Panc1 (cell line): ENCODE data around the gene NECAB2. TPM values are rescaled to one million over a fixed set of nuclear protein-coding genes. Genes with fewer than 3 reads are reported as not detected.

Experiments
- ATAC-seq: fragments of 200-7000 bp; cut with Tn5 transposase; 2 replicates; pipeline ENCODE4 v1.9.1; 2020; ENCODE audit warnings: mild to moderate bottlenecking, moderate library complexity
- BruUV-seq: library from RNA; stranded (reverse); fragments of 400-500 nt; replicated peaks from 2 replicates; lab custom pipeline; 2021; lab: Mats Ljungman, UMichigan
- CTCF ChIA-PET: fragments of 300-600 bp; sonication (Branson Sonifier 250); formaldehyde crosslinking; loops from one replicate; lab custom pipeline; 2022; ENCODE audit warnings: antibody characterized with exemption; lab: Charles Lee
- POLR2A ChIA-PET: fragments of 300-600 bp; sonication (Branson Sonifier 250); formaldehyde crosslinking; loops from one replicate; lab custom pipeline; 2022; ENCODE audit warnings: antibody characterized with exemption; lab: Charles Lee
- DNase-seq: peaks from one replicate; pipeline ENCODE4 v3.0.0-alpha.2; 2010; ENCODE audit warnings: low read depth, low spot score
- H3K27ac ChIP-seq: 2 replicates; pipeline ENCODE4 v1.5.1; 2011; ENCODE audit warnings: mild to moderate bottlenecking, low read length, inconsistent platforms
- H3K27me3 ChIP-seq: fragments of 200-500 bp; sonication (Bioruptor generic); 2 replicates; pipeline ENCODE4 v1.6.0; 2014; ENCODE audit warnings: low read length, inconsistent platforms; ENCODE audit not compliant: control insufficient read depth, insufficient read depth
- H3K36me3 ChIP-seq: fragments of 200-500 bp; sonication (Bioruptor generic); 2 replicates; pipeline ENCODE4 v1.5.1; 2014; ENCODE audit warnings: inconsistent platforms, mild to moderate bottlenecking, low read length, moderate library complexity; ENCODE audit not compliant: control insufficient read depth, insufficient read depth
- H3K4me1 ChIP-seq: 2 replicates; pipeline ENCODE4 v1.5.1; 2011; ENCODE audit warnings: inconsistent platforms, mild to moderate bottlenecking, low read length, moderate library complexity; ENCODE audit not compliant: control insufficient read depth, insufficient read depth
- H3K4me3 ChIP-seq, 2 experiments: 2 replicates each; pipeline ENCODE4 v1.5.1; 2011 to 2012; ENCODE audit warnings: low read depth in 2 of 2, low read length in 2 of 2, mild to moderate bottlenecking in 2 of 2, inconsistent platforms in 1 of 2, moderate library complexity in 1 of 2
- H3K9me3 ChIP-seq: fragments of 200-500 bp; sonication (Bioruptor generic); 2 replicates; pipeline ENCODE4 v1.5.1; 2014; ENCODE audit warnings: low read depth, mild to moderate bottlenecking, inconsistent platforms, low read length, moderate library complexity; ENCODE audit not compliant: control insufficient read depth, insufficient read depth
- CTCF ChIP-seq: fragments of 450-650 bp; IDR thresholded peaks from 2 replicates; pipeline ENCODE4 v1.5.1; 2017; ENCODE audit warnings: mild to moderate bottlenecking
- POLR2AphosphoS5 ChIP-seq: IDR thresholded peaks from 2 replicates; pipeline ENCODE4 v1.6.1; 2012; ENCODE audit warnings: mild to moderate bottlenecking, low read depth, low read length, moderate library complexity
- REST ChIP-seq, 2 experiments: IDR thresholded peaks; 2 replicates each; pipeline ENCODE4 v1.6.1; 2011 to 2012; ENCODE audit warnings: low read depth in 2 of 2, control low read depth in 1 of 2, low read length in 1 of 2, mild to moderate bottlenecking in 1 of 2, moderate library complexity in 1 of 2; ENCODE audit not compliant: insufficient read depth in 1 of 2
- SIN3A ChIP-seq: IDR thresholded peaks from 2 replicates; pipeline ENCODE4 v1.6.1; 2012; ENCODE audit warnings: low read depth, mild to moderate bottlenecking, low read length, moderate library complexity, borderline replicate concordance; ENCODE audit not compliant: insufficient read depth
- TCF7L2 ChIP-seq: IDR thresholded peaks from 2 replicates; pipeline ENCODE4 v1.6.1; 2011; ENCODE audit warnings: mild to moderate bottlenecking, low read depth, low read length, inconsistent platforms
- in situ Hi-C: cut with HindIII; loops from 2 replicates; pipeline ENCODE4 v1.10.0; 2016; ENCODE audit warnings: low sequenced_read_pairs, low pct_unique_long_range_greater_than_20kb
- intact Hi-C: fragments of 100-400 bp; cut with micrococcal nuclease; formaldehyde crosslinking; loops from one replicate; pipeline ENCODE4 v1.10.0; 2022; ENCODE audit not compliant: unreplicated experiment
- total RNA-seq: library from RNA; stranded (reverse); gene quantifications from one replicate; pipeline ENCODE4 v1.2.1, GENCODE V29; 2021; ENCODE audit not compliant: unreplicated experiment

The NECAB2 gene
- total RNA-seq, 1 experiment from 2014 or later = 0.33 TPM

DNA sequence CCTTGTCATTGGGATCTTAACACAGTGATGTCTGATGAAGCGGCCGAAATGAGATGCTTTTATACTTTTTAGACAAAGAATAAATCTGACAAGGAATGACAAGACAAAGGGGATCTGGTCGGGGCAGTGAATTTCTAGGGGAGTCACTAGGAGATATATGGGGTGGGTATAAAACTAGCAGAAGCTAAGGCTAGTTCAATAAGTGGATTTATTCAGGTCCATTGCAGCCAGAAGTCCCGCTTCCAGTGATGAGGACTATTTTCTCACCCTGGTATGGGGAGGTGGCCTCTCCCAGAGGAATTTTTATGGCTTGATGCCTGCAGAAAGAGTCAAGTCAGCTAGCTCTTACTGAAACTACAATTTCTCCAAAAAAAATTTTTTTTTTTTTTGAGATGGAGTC, 50.7 kb downstream of the NECAB2 start:
- no TSS peak for BruUV-seq
- in situ Hi-C loops = no loop called here
- ChIA-PET CTCF (interaction anchor here (0.7 kb wide), 1 partner anchor 17 kb away, joined by 3 read pairs; no protein-coding TSS in a partner anchor), POLR2A (no interaction called here)
- H3K9me3 ChIP-seq = no peaks in the 10 kb centered on the region
- no peaks in the 10 kb centered on the region for H3K36me3 ChIP-seq
- ATAC-seq (no peak), DNase-seq (no peak)
- no peaks in the 10 kb centered on the region for H3K4me1 ChIP-seq
- H3K27me3 ChIP-seq = no peaks in the 10 kb centered on the region
- intact Hi-C loops = no loop called here
- H3K27ac ChIP-seq = no peak overlapping the region
- TF ChIP-seq CTCF = no peak
- TF ChIP-seq POLR2AphosphoS5 = no peak
- no peak for TF ChIP-seq REST (IDR thresholded peaks at IDR 0.05; ENCODE audit: insufficient read depth in 1 of 2, low read depth in 2 of 2, low read length in 1 of 2)
- no peak for TF ChIP-seq SIN3A
- no peak for TF ChIP-seq TCF7L2
- H3K4me3 ChIP-seq = no peak overlapping the region

DNA sequence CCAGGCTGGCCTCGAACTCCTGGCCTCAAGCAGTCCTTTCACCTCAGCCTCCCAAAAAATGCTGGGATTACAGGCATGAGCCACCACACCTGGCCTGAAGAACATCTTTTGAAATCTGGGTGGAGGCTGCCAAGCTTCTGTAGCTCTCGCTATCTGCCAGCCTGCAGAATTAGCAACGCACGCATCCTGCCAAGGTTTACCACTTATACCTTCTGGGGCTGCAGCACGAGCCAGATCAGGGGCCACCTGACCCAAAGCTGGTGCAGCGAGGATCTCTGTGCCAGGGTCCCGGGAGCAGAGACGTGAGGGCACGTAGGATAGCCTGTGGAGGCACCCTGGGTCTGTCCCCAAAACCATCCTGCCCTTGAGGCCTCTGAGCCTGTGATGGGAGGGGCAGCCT, 52.3 kb downstream of the NECAB2 start:
- H3K27ac ChIP-seq = no peak overlapping the region
- ATAC-seq (no peak), DNase-seq (no peak)
- ChIA-PET CTCF (no interaction called here), POLR2A (no interaction called here)
- in situ Hi-C loops = no loop called here
- TF ChIP-seq CTCF (no peak), TCF7L2 (no peak), SIN3A (no peak), POLR2AphosphoS5 (no peak), REST (IDR thresholded peaks at IDR 0.05; ENCODE audit: insufficient read depth in 1 of 2, low read depth in 2 of 2, low read length in 1 of 2) (no peak)
- no peaks in the 10 kb centered on the region for H3K27me3 ChIP-seq
- intact Hi-C loops = no loop called here
- no TSS peak for BruUV-seq
- no peaks in the 10 kb centered on the region for H3K36me3 ChIP-seq
- H3K4me3 ChIP-seq = no peak overlapping the region
- H3K9me3 ChIP-seq = no peaks in the 10 kb centered on the region
- H3K4me1 ChIP-seq = no peaks in the 10 kb centered on the region
